SK-N-MC (cell line): ENCODE results near the gene ANKS3.

Source experiments
- EZH2 ChIP-seq: fragments of 200-600 bp; sonication (generic); IDR thresholded peaks from one replicate; pipeline ENCODE4 v1.6.1; 2017; ENCODE audit warnings: antibody characterized with exemption
- FOXP2 ChIP-seq: optimal IDR thresholded peaks from 2 replicates; pipeline ENCODE3; 2011; ENCODE audit warnings: mild to moderate bottlenecking, moderate library complexity; ENCODE audit not compliant: insufficient read depth; ENCODE audit errors: extremely low read length, control extremely low read depth
- POLR2AphosphoS5 ChIP-seq: IDR thresholded peaks from 2 replicates; pipeline ENCODE4 v1.6.1; 2012; ENCODE audit warnings: mild to moderate bottlenecking, low read depth, low read length, borderline replicate concordance

- TF ChIP-seq EZH2 (no peak), POLR2AphosphoS5 (no peak), FOXP2 (no peak)
Measured at GRCh38 chr16:4702466-4702808, 31.6 kb downstream of the ANKS3 start.
